ENCODE data around the gene PURA.
"Not testable (repeated sequence)": the region's sequence is repeated elsewhere in the genome, so short reads cannot be mapped to it uniquely, and the experiment has no call there.

Gene PURA

DNA sequence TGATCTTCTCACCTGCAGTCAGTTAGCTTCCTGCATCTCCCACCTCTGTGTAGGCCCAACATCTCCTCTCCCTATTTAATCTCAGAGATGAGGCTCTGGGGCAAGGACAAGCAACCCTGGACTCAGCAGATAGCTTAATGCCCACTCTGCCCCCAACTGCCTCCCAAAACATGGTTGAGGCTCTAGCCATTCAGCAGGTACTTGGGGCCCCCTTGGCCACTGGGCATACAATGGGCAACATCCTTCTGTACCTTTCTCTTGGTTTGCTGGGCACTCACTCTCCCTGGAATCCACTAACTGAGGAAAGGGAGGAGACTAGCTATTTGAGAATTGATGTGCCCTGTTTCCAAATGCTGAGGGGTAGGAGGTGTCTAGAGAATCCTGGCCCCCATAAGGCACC is 21.2 kb downstream of the PURA start:
- no peak for DNase-seq (ENCODE audit: low spot score)

- DNase-seq (ENCODE audit: low spot score): no peak
Observed at GRCh38 chr5:140136624-140137023, 22.7 kb downstream of the PURA start.

GRCh38 chr5:140140435-140140834 is 26.5 kb downstream of the PURA start:
- no peak for DNase-seq (ENCODE audit: low spot score)

DNA sequence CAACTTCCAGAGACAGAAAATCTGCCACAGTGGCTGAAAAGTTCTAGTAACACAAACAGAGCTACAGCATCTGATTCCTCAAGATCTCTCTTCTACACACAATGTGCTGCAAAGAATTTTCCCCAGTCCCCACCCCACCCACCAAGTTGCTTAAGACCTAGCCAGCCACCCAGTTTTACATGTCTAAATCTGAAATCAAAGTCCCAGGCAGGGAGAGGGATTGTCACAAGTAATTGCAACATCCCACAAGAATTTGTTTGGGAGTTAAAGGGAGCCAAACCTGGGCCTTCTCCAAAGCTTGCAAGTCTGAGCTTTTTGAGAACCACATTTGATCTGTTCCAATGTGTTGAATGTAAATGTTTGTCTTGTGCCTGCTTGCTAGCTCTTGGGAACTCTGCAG is 27.3 kb downstream of the PURA start:
- no peak for DNase-seq (ENCODE audit: low spot score)

DNA sequence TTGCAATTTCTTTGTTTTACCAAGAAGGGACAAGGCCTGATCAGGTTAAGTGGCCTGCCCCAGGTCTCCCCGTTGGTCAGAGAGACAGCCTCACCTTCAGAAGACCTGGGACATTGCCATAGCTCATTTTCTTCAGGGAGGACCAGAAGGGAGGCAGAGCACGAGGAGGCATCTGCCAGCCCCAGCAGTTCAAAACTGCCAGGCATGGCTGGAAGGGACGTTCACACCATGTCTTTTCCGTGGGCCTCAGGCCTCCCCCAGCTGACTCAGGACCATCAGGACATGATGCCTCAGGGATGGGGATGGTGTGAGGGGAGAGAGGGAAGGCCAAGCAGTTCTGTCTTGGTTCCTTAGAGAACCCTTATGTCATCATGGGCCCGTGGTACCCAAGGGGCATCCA is 28.3 kb downstream of the PURA start:
- no peak for DNase-seq (ENCODE audit: low spot score)

- no peak for DNase-seq (ENCODE audit: low spot score)
Observed at GRCh38 chr5:140142856-140143255, 28.9 kb downstream of the PURA start.

DNA sequence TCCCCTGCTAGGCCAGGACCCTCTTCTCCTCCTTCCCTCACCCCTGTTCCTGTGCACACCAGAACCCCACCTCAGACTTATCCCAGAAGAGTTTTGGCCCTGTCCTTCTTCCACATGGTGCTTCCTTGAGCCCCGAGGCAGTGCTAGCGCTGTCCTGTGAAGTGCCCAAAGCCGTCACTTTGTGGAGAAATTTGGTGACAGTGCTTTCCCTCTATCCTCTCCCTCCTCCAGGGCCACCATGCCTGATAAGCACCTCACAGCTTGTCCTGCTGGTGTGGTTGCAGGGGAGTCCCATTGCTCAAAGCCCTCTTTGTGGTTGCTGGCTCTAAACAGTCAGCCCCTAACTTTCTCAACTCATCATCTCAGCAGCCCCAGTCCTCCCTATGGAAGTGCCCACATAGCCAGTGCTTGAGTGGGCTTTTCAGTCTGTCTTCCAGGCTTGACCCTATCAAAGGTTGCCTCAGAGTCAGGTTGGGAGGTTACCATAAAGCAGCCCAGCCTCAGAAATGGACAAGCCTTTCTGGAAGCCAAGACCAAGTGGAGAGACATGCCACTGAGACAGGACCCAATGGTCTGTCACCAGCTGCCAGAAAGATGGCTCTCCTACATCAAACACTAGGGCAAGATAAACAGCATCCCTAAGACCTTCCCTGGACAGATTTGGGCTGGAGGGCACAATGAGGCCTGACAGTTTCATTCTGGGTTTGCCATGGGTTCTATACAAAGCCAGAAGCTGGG is 29.8 kb downstream of the PURA start:
- DNase-seq (ENCODE audit: low spot score): no peak

- no peak for DNase-seq (ENCODE audit: low spot score)
Observed at GRCh38 chr5:140145256-140145655, 31.3 kb downstream of the PURA start.

DNA sequence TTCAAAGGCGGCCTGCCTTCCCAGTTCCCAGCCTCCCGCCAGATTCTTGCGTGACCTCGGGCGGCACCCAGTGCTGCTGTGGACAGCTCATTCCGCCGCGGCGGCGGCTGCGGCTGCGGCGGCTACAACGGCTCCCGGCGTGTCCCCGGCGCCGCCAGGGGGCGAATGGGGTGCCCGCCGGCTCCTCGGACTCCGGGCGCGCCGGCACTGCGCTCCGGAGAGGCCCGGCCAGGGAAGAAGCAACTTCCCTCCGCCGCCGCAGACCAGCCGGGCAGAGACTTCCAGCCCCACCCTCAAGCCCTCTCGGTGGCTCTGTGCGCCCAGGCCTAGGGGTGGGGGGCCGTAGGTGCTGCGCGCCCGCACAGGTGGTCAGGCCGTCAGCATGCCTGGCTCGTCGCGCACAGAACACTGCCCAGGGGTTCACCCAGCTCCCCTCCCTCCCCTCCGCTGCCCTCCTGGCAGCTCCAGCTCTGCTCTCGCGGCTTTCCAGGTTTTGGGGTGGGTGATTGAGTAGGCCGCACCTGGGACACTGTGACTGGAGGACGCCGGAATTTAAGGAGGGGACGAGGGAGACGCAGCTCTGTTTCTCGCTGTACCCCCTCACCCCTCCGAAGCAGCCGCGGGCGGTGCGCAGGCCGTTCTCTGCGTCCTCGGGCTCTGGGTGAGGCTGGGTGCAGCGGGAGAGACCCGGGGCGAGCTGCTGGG is 32.1 kb downstream of the PURA start:
- DNase-seq (ENCODE audit: low spot score): peak; percentile 37

DNA sequence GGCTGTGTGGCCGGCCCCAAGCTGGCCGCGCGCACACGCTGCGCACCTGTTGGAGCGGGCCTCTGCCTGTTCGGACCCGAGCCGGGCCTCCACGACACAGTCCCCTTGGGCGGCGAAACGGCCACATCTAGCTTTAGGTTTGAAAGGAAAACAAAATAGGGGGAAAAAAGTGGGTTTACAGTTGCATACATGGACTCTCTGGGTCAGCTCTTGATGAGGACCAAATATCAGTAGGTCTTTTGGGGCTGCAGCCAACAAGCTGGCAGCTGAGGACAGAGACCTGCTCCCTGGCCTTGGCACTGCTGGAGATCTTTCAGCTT is 32.6 kb downstream of the PURA start:
- no peak for DNase-seq (ENCODE audit: low spot score)

GRCh38 chr5:140147460-140147859 is 33.6 kb downstream of the PURA start:
- no peak for DNase-seq (ENCODE audit: low spot score)

- DNase-seq (ENCODE audit: low spot score): no peak
Observed at GRCh38 chr5:140148508-140148907, 34.6 kb downstream of the PURA start.

- no peak for DNase-seq (ENCODE audit: low spot score)
Observed at GRCh38 chr5:140150201-140150600, 36.3 kb downstream of the PURA start.

DNA sequence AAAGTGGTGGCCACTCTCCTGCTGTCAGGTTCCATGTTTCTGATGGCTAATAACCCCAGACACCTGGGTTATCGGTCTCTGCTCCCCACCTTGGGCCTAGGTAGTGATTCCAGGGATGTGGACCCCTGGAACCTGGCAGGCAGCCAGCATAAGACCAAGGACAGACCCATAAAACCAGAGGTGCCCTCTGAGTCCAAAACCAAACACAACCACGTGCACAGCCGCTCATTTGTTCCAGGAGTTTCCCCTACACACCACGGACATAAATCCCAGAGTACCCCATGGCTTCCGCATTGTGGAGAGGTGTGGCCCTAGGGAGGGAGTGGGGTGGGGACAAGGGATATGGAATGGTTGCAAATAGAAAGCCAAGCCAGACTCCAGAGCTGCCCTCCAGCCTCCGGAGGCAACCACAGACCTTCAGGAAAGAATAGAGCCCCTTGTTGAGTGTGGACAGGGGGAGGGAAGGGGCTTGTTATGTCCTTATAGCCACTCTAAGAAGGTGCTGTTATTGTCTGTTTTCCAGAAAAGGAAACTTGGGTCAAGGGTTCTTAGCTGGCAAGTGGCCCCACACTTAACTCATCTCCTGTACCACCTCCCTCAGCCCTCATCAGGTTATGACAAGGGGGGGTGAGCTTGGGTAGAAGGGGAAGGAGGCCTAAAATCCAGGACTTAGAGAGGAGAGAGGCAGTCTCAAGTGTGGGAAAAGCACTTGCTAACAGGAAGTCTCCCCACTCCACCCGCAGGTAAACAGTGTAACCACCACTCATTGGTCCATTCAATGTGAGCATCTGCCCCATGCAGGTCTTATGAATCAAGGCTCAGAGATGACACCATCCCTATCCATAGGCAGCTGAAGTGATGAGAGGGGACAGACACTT is 37.5 kb downstream of the PURA start:
- no peak for DNase-seq (ENCODE audit: low spot score)

DNA sequence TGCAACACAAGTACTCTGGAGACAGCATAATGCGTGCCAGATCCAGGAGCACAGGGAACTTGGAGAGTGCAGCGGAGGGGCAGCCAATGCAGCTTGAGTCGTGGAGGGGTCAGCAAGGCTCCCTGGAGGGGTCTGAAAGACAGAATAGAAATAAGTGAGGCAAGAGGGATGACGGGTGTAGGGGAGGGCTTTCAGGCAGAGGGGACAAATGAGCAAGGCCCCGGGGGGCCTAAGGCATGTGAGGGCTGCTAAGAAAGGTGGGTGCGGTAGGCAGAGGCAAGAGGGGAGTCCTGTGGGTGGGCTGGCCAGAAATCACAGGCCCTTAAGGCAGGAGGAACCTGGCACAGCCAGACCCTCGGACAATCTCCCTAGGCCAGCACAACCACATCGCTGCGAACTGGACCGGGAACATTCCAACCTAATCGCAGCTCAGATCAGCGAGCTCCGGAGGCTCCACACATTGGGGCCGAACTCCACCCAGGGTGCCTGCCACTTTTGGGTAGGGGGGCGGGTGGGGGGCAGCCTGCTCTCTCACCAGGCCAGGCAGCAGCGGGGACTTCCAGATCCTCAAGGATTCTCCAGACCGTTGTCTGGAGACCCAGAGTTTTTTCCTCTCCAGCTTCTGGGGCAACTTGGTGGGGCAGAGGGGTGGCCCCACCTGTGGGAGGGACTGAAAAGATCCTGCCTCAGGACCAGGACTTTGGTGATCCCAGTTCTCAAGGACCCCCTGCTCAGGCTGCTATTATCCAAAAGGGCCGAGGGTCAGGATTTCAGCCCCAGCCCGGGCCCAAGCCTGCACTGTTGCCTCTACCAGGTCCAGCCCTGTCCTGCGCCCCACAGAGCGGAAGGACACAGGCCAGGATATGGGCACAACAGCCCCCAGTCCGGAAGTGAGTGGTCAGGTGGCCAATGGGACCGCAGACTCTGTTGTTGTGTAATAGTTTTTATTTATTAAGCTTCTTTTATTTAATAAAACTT is 38.4 kb downstream of the PURA start:
- no peak for DNase-seq (ENCODE audit: low spot score)

- no peak for DNase-seq (ENCODE audit: low spot score)
Observed at GRCh38 chr5:140153255-140153654, 39.3 kb downstream of the PURA start.

- DNase-seq (ENCODE audit: low spot score): no peak
Observed at GRCh38 chr5:140153905-140154304, 40.0 kb downstream of the PURA start.

DNA sequence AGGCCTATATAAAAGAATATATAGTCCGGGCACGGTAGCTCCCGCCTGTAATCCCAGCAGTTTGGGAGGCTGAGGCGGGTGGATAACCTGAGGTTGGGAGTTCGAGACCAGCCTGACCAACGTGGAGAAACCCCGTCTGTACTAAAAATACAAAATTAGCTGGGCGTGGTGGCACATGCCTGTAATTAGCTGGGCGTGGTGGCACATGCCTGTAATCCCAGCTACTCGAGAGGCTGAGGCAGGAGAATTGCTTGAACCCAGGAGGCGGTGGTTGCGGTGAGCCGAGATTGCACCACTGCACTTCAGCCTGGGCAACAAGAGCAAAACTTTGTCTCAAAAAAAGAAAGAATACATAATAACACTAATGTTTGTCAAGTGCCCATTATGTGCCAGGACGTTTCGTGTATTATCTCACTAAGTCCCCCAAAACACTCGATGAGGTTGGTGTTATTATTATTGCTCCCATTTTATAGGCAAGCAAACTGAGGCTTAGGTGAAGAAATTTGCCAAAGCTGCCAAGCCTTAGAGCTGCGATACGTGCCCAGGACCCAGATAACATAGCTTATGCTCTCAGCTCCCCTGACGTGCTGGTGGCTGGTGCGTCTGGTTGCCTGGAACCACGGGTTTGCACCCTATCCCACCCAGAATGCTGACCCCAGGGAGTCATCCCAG is 40.9 kb downstream of the PURA start:
- DNase-seq (ENCODE audit: low spot score): not testable (repeated sequence)

- peak; percentile 86 for DNase-seq (ENCODE audit: low spot score)
Observed at GRCh38 chr5:140157032-140157781, 43.3 kb downstream of the PURA start.

Data from SW480 (cell line).